H1 (cell line): ENCODE results near the gene TAPBPL. TPM values are rescaled to one million over a fixed set of nuclear protein-coding genes. Genes with fewer than 3 reads are reported as not detected.

Experiments used
- CTCF ChIA-PET: fragments of 300-600 bp; sonication (Branson Sonifier 250); formaldehyde crosslinking; loops from one replicate; lab custom pipeline; 2021; ENCODE audit not compliant: partially characterized antibody; lab: Charles Lee
- POLR2A ChIA-PET: fragments of 300-600 bp; sonication (Branson Sonifier 250); formaldehyde crosslinking; loops from one replicate; lab custom pipeline; 2021; ENCODE audit warnings: inconsistent platforms; ENCODE audit not compliant: partially characterized antibody; lab: Charles Lee
- DNase-seq, 2 experiments: peaks; one replicate each; pipeline versions ENCODE4 v3.0.0 to v3.0.0-alpha.2; 2010 to 2022; ENCODE audit warnings: low spot score in 2 of 2, low read depth in 1 of 2, mixed read lengths in 1 of 2
- FAIRE-seq: peaks from 2 replicates; lab custom pipeline; 2011; peaks lifted over from hg19 to GRCh38; lab: Jason Lieb, UNC
- H2AFZ ChIP-seq: 2 replicates; pipeline ENCODE4 v1.8.1; 2012; ENCODE audit warnings: low read length, inconsistent platforms
- H2AK5ac ChIP-seq: 2 replicates; pipeline ENCODE4 v1.6.1; 2013; ENCODE audit warnings: low read depth, low read length
- H2BK120ac ChIP-seq: replicated peaks from 2 replicates; pipeline ENCODE3; 2013; ENCODE audit warnings: low read depth, low read length, inconsistent platforms
- H2BK12ac ChIP-seq: 2 replicates; pipeline ENCODE4 v1.6.1; 2013; ENCODE audit warnings: low read depth, low read length
- H2BK15ac ChIP-seq: 2 replicates; pipeline ENCODE4 v1.6.1; 2013; ENCODE audit warnings: low read length
- H2BK20ac ChIP-seq: 2 replicates; pipeline ENCODE4 v1.6.1; 2013; ENCODE audit warnings: low read length
- H2BK5ac ChIP-seq: 2 replicates; pipeline ENCODE4 v1.6.1; 2013; ENCODE audit warnings: low read depth, low read length
- H3K14ac ChIP-seq: 2 replicates; pipeline ENCODE4 v1.6.1; 2013; ENCODE audit warnings: inconsistent platforms; ENCODE audit not compliant: insufficient read length
- H3K18ac ChIP-seq: 2 replicates; pipeline ENCODE4 v1.6.1; 2013; ENCODE audit warnings: low read length; ENCODE audit errors: extremely low read depth
- H3K23ac ChIP-seq: 2 replicates; pipeline ENCODE4 v1.6.1; 2013; ENCODE audit warnings: inconsistent platforms; ENCODE audit not compliant: insufficient read length
- H3K23me2 ChIP-seq: 2 replicates; pipeline ENCODE4 v1.6.1; 2013; ENCODE audit warnings: low read depth, low read length
- H3K27ac ChIP-seq: 2 replicates; pipeline ENCODE4 v1.6.1; 2011; ENCODE audit warnings: low read depth, low read length, inconsistent platforms
- H3K27me3 ChIP-seq, 4 experiments: replicated peaks in 1 of 4; 1 replicate in 1 of 4; 2 replicates in 3 of 4; pipeline versions ENCODE4 v1.6.1 to v1.8.1; 2011 to 2013; ENCODE audit warnings: low read length in 3 of 4, mild to moderate bottlenecking in 3 of 4, inconsistent platforms in 2 of 4, mixed read lengths in 2 of 4, moderate library complexity in 1 of 4; ENCODE audit not compliant: control insufficient read depth in 3 of 4, insufficient read depth in 3 of 4; ENCODE audit errors: extremely low read depth in 1 of 4
- H3K36me3 ChIP-seq, 4 experiments: 2 replicates each; pipeline versions ENCODE4 v1.6.1 to v1.8.1; 2011 to 2013; ENCODE audit warnings: mild to moderate bottlenecking in 4 of 4, low read length in 3 of 4, moderate library complexity in 2 of 4, control low read depth in 1 of 4, inconsistent platforms in 1 of 4; ENCODE audit not compliant: insufficient read depth in 4 of 4, control insufficient read depth in 2 of 4
- H3K4ac ChIP-seq: replicated peaks from 2 replicates; pipeline ENCODE3; 2013; ENCODE audit warnings: low read length, low read depth, mixed read lengths, inconsistent platforms; ENCODE audit not compliant: insufficient read length
- H3K4me1 ChIP-seq, 4 experiments: replicated peaks in 1 of 4; 1 replicate in 1 of 4; 2 replicates in 3 of 4; pipeline versions ENCODE4 v1.6.1 to v1.8.1; 2011 to 2013; ENCODE audit warnings: low read length in 3 of 4, inconsistent platforms in 2 of 4, mixed read lengths in 1 of 4; ENCODE audit not compliant: insufficient read depth in 4 of 4, control insufficient read depth in 3 of 4
- H3K4me2 ChIP-seq, 2 experiments: 2 replicates each; pipeline versions ENCODE4 v1.6.1 to v1.8.1; 2011 to 2013; ENCODE audit warnings: low read depth in 2 of 2, low read length in 2 of 2, control low read depth in 1 of 2, inconsistent platforms in 1 of 2, mild to moderate bottlenecking in 1 of 2; ENCODE audit not compliant: insufficient read depth in 1 of 2
- H3K4me3 ChIP-seq, 4 experiments: fragments of 200-600, 300-600 bp in 1 of 4; sonication (generic), shearing (Covaris generic), sonication (Bioruptor Twin) in 1 of 4; 2 replicates each; pipeline versions ENCODE4 v1.5.1 to v1.8.1; 2011 to 2016; ENCODE audit warnings: low read length in 4 of 4, low read depth in 3 of 4, control low read depth in 2 of 4, inconsistent platforms in 2 of 4, mild to moderate bottlenecking in 2 of 4, mixed read lengths in 1 of 4, moderate library complexity in 1 of 4; ENCODE audit not compliant: insufficient read depth in 2 of 4; ENCODE audit errors: extremely low read depth in 1 of 4
- H3K56ac ChIP-seq: replicated peaks from 2 replicates; pipeline ENCODE3; 2013; ENCODE audit warnings: low read depth, mild to moderate bottlenecking, mixed read lengths, low read length, inconsistent platforms; ENCODE audit not compliant: insufficient read length
- H3K79me1 ChIP-seq: 2 replicates; pipeline ENCODE4 v1.6.1; 2013; ENCODE audit warnings: low read depth, low read length, control low read depth
- H3K79me2 ChIP-seq, 2 experiments: 2 replicates each; pipeline versions ENCODE4 v1.6.1 to v1.8.1; 2012 to 2013; ENCODE audit warnings: low read length in 2 of 2, mild to moderate bottlenecking in 2 of 2, inconsistent platforms in 1 of 2; ENCODE audit not compliant: insufficient read depth in 2 of 2, control insufficient read depth in 1 of 2
- H3K9ac ChIP-seq, 4 experiments: replicated peaks in 1 of 4; 1 replicate in 1 of 4; 2 replicates in 3 of 4; pipeline versions ENCODE4 v1.6.1 to v1.8.1; 2011 to 2013; ENCODE audit warnings: low read depth in 3 of 4, low read length in 3 of 4, control low read depth in 2 of 4, mild to moderate bottlenecking in 2 of 4, moderate library complexity in 2 of 4, inconsistent platforms in 1 of 4; ENCODE audit errors: extremely low read depth in 1 of 4
- H3K9me3 ChIP-seq, 2 experiments: 2 replicates each; pipeline versions ENCODE4 v1.6.1 to v1.8.1; 2012 to 2013; ENCODE audit warnings: mild to moderate bottlenecking in 2 of 2, moderate library complexity in 2 of 2, control low read depth in 1 of 2, inconsistent platforms in 1 of 2, low read depth in 1 of 2, low read length in 1 of 2, mixed read lengths in 1 of 2; ENCODE audit not compliant: insufficient read depth in 2 of 2
- H4K20me1 ChIP-seq, 2 experiments: replicated peaks in 1 of 2; 2 replicates each; pipeline versions ENCODE3 to v1.8.1; 2011 to 2013; ENCODE audit warnings: inconsistent platforms in 2 of 2, low read length in 2 of 2, mild to moderate bottlenecking in 1 of 2; ENCODE audit not compliant: insufficient read depth in 2 of 2, control insufficient read depth in 1 of 2
- H4K5ac ChIP-seq: 2 replicates; pipeline ENCODE4 v1.6.1; 2013; ENCODE audit warnings: low read length, low read depth, mixed read lengths, inconsistent platforms; ENCODE audit not compliant: insufficient read length
- H4K8ac ChIP-seq: 2 replicates; pipeline ENCODE4 v1.8.0; 2013; ENCODE audit warnings: mild to moderate bottlenecking, moderate library complexity, low read length, inconsistent platforms; ENCODE audit not compliant: insufficient read depth; ENCODE audit errors: extremely low read depth
- H4K91ac ChIP-seq: replicated peaks from 2 replicates; pipeline ENCODE3; 2013; ENCODE audit warnings: low read length, mixed read lengths, inconsistent platforms; ENCODE audit not compliant: insufficient read length
- ASH2L ChIP-seq: fragments of 200-600, 300-600 bp; sonication (generic); IDR thresholded peaks from one replicate; pipeline ENCODE4 v1.7.1; 2017; ENCODE audit warnings: low read length
- BACH1 ChIP-seq: IDR thresholded peaks from 2 replicates; pipeline ENCODE4 v1.6.1; 2012; ENCODE audit warnings: low read length, improper control_type of control experiment
- EGR1 ChIP-seq: IDR thresholded peaks from 2 replicates; pipeline ENCODE4 v1.6.1; 2011; ENCODE audit warnings: low read depth, low read length, borderline replicate concordance
- POLR2AphosphoS5 ChIP-seq: IDR thresholded peaks from 2 replicates; pipeline ENCODE4 v1.6.1; 2011; ENCODE audit warnings: low read depth, low read length
- TAF7 ChIP-seq: optimal IDR thresholded peaks from 2 replicates; pipeline ENCODE3; 2011; ENCODE audit warnings: low read depth, mild to moderate bottlenecking, inconsistent platforms, low read length, moderate library complexity, borderline replicate concordance
- TEAD4 ChIP-seq: IDR thresholded peaks from 2 replicates; pipeline ENCODE4 v1.6.1; 2012; ENCODE audit warnings: low read depth, low read length, inconsistent platforms, mixed read lengths
- YY1 ChIP-seq: IDR thresholded peaks from 2 replicates; pipeline ENCODE4 v1.6.1; 2011; ENCODE audit warnings: low read depth, mild to moderate bottlenecking, low read length
- WGBS, 2 experiments: shearing (Covaris generic) in 1 of 2; methylation state at CpG; one replicate each; pipeline versions ENCODE4 v1.1.6 to v1.1.7; 2013 to 2015; ENCODE audit warnings: low lambda C conversion rate in 2 of 2, mixed read lengths in 2 of 2, inconsistent platforms in 1 of 2, low coverage in 1 of 2, missing lambda C conversion rate in 1 of 2; ENCODE audit not compliant: insufficient replicate concordance in 2 of 2, insufficient coverage in 1 of 2, insufficient read length in 1 of 2; ENCODE audit errors: extremely low coverage in 1 of 2, missing lambda C conversion rate in 1 of 2; 5-methylcytosine and 5-hydroxymethylcytosine counted together
- polyA plus RNA-seq, 7 experiments: library from polyadenylated mRNA; depleted of rRNA in 3 of 7; stranded (reverse) in 5 of 7; unstranded in 2 of 7; fragments of >200 nt in 5 of 7; fragments of 200-250 nt in 2 of 7; gene quantifications; 1 replicate in 5 of 7; 2 replicates in 1 of 7; 4 replicates in 1 of 7; pipeline versions ENCODE4 v1.2.1 to v1.2.3, GENCODE V29; 2011 to 2013; ENCODE audit warnings: missing spikeins in 2 of 7, mixed read lengths in 2 of 7
- total RNA-seq: library from RNA; stranded (reverse); fragmentation: NEBNext Ultra II Directional; extraction: Animal tissue kit (Norgen Biotek cat#: 25700); gene quantifications from 2 replicates; pipeline ENCODE4 v1.2.1, GENCODE V29; 2021
- TF ChIP-seq, protein P1 (sequence below): IDR thresholded peaks from 2 replicates; pipeline ENCODE4 v1.6.1; 2012; ENCODE audit warnings: low read length, inconsistent platforms

TAPBPL gene
- total and polyA plus RNA-seq, 2 of the 8 experiments (the other 6 are each of a cell fraction or from before 2014, with no cell fraction given), result 0.61 to 1.5 TPM

DNA sequence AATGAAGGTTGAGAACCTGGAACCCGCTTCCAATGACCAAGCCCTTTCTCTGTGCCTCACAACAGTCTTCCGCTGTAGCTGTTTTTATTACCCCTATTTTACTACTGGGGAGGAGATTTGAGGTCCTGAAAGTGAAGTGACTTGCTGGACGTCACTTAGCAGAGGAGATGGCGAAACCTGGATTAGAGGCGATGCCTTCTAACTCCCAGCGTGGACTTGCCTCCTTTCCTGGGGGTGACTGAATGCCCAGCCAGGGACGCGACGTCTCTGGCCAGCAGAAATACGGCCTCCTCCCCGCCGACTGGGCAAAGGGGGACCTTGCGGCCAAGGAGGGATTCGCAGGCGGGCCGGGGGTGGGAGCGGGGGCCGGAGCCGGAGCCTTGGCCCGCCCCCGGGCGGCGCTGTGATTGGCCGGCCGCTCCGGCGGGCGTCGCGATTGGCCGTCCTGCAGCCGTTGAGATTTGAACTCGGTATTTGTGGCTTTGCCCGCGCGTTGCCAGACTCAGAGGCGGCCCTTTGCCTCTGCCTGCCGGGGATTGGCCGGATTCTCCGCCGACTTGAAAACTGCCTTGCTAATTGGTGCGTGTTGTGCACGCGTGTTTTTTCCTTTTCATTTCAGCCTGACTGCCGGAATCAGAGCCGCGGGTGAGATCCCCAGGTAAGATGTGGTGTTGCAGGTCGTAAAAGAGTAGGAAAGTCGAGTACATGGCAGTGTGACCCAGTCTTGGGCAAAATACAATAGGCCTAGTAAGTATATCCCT is 41.8 kb downstream of the TAPBPL start, which contains the start of gene NCAPD2:
TSS of gene NCAPD2 (plus strand) at position 606 of the 761 bp plus-strand sequence. CDS start 997 bp downstream, outside the sequence.
- Histone ChIP-seq H2AK5ac (no peak within 1 kb of the TSS), H2BK12ac (peak within 1 kb of the TSS; percentile 99), H3K9me3 (no peaks in the 10 kb centered on the region), H3K4ac (peak within 1 kb of the TSS; percentile 73), H3K14ac (no peak within 1 kb of the TSS), H3K23ac (no peak within 1 kb of the TSS), H3K4me1 (peaks cover 0 to 6% (median 4%) of the 10 kb centered on the region in 4 experiments; a peak in 4 of 7 replicates), H4K8ac (peak within 1 kb of the TSS; percentile 39; the same call in 1 of the 2 replicates), H2AFZ (peak within 1 kb of the TSS; percentile 71; the same call in 1 of the 2 replicates), H4K5ac (peak within 1 kb of the TSS; percentile 82), H3K4me2 (peak within 1 kb of the TSS; percentile 88 to 95), H2BK20ac (no peak within 1 kb of the TSS), H4K20me1 (peaks cover 4% of the 10 kb centered on the region in 2 experiments), H3K79me2 (peaks cover 0 to 38% of the 10 kb centered on the region in 2 experiments; a peak in 3 of 4 replicates), H2BK15ac (peak within 1 kb of the TSS; percentile 24; the same call in 1 of the 2 replicates), H3K56ac (peak within 1 kb of the TSS; percentile 82), H3K23me2 (peaks cover 7% of the 10 kb centered on the region), H3K36me3 (peaks cover 5 to 33% (median 17%) of the 10 kb centered on the region in 4 experiments; a peak in 7 of 8 replicates), H3K9ac (peak within 1 kb of the TSS; percentile 55 to 97 (median 82)), H3K79me1 (peaks cover 3% of the 10 kb centered on the region), H2BK120ac (peak within 1 kb of the TSS; percentile 50), H3K4me3 (peak within 1 kb of the TSS; percentile 84 to 98 (median 90)), H3K27me3 (no peaks in the 10 kb centered on the region), H3K18ac (peak within 1 kb of the TSS; percentile 76), H4K91ac (peak within 1 kb of the TSS; percentile 48), H2BK5ac (peak within 1 kb of the TSS; percentile 99), H3K27ac (peak within 1 kb of the TSS; percentile 81)
- DNase-seq, result peak; percentile 86 to 91
- no peak for FAIRE-seq
- POLR2A ChIA-PET, result interaction anchor here (0.7 to 3.9 kb wide), 27 partner anchors 8 to 480 kb away, joined by 3 to 39 read pairs (median 4); partner anchors contain the start of genes CDCA3, GAPDH, SPSB2 and VAMP1
- 2% methylated on average over 43 of the region's 49 CpGs; no CpG with 5 or more reads in 1 of the 2 experiments for WGBS, 2 experiments
- CTCF ChIA-PET, result interaction anchor here (0.7 to 3.0 kb wide), 9 partner anchors 11 to 155 kb away, joined by 3 to 15 read pairs (median 3); partner anchors contain the start of gene VAMP1
- 0 out of 2 replicates have a peak, but pooled peaks have one; percentile 16 for TF ChIP-seq TEAD4
- TF ChIP-seq, protein P1, sequence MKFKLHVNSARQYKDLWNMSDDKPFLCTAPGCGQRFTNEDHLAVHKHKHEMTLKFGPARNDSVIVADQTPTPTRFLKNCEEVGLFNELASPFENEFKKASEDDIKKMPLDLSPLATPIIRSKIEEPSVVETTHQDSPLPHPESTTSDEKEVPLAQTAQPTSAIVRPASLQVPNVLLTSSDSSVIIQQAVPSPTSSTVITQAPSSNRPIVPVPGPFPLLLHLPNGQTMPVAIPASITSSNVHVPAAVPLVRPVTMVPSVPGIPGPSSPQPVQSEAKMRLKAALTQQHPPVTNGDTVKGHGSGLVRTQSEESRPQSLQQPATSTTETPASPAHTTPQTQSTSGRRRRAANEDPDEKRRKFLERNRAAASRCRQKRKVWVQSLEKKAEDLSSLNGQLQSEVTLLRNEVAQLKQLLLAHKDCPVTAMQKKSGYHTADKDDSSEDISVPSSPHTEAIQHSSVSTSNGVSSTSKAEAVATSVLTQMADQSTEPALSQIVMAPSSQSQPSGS, result 0 out of 2 replicates have a peak, but pooled peaks have one; percentile 28
- TF ChIP-seq BACH1, result peak; percentile 85
- TF ChIP-seq POLR2AphosphoS5, result peak; percentile 79
- TF ChIP-seq ASH2L, result peak; percentile 88
- no peak for TF ChIP-seq YY1
- peak; percentile 67 for TF ChIP-seq TAF7
- TF ChIP-seq EGR1, result peak; percentile 62; the same call in 1 of the 2 replicates
